Neural cell (in vitro differentiated cells): Measurements from ENCODE around the gene PLEKHS1. TPM values are rescaled to one million over a fixed set of nuclear protein-coding genes. Genes with fewer than 3 reads are reported as not detected.

ENCODE experiments used
- H2AFZ ChIP-seq: fragments of 200-600, 300-800 bp; sonication (generic), shearing (Covaris generic); 2 replicates; pipeline ENCODE4 v1.6.0; 2014; ENCODE audit warnings: low read depth, mild to moderate bottlenecking, antibody characterized with exemption, low read length, moderate library complexity
- H3F3A ChIP-seq: fragments of 200-600 bp; shearing (Covaris generic); 2 replicates; pipeline ENCODE4 v1.6.1; 2016; ENCODE audit warnings: mild to moderate bottlenecking, moderate library complexity, mixed read lengths, antibody characterized with exemption, low read length; ENCODE audit not compliant: insufficient read depth, poor library complexity, severe bottlenecking
- H3K27ac ChIP-seq: fragments of 200-600, 300-800 bp; sonication (generic), shearing (Covaris generic); 2 replicates; pipeline ENCODE4 v1.5.1; 2014; ENCODE audit warnings: mild to moderate bottlenecking, low read length, moderate library complexity
- H3K27me3 ChIP-seq: fragments of 300-800, 200-600 bp; sonication (generic), shearing (Covaris generic); 2 replicates; pipeline ENCODE4 v1.6.0; 2014; ENCODE audit warnings: mild to moderate bottlenecking, low read depth, low read length, moderate library complexity; ENCODE audit not compliant: insufficient read depth
- H3K36me3 ChIP-seq: fragments of 300-800, 200-600 bp; sonication (generic), shearing (Covaris generic); 2 replicates; pipeline ENCODE4 v1.5.1; 2014; ENCODE audit warnings: mild to moderate bottlenecking, antibody characterized with exemption, low read length, moderate library complexity; ENCODE audit not compliant: insufficient read depth
- H3K4me2 ChIP-seq: fragments of 300-800, 200-600 bp; sonication (generic), shearing (Covaris generic); 2 replicates; pipeline ENCODE4 v1.6.0; 2014; ENCODE audit warnings: mild to moderate bottlenecking, low read length
- H3K4me3 ChIP-seq: fragments of 300-800, 200-600 bp; sonication (generic), shearing (Covaris generic); 2 replicates; pipeline ENCODE4 v1.5.1; 2014; ENCODE audit warnings: mild to moderate bottlenecking, low read length, moderate library complexity
- H3K79me2 ChIP-seq: fragments of 200-600 bp; shearing (Covaris generic); replicated peaks from 2 replicates; pipeline ENCODE4 v1.6.0; 2014; ENCODE audit warnings: mild to moderate bottlenecking, low read length, moderate library complexity; ENCODE audit not compliant: insufficient read depth
- H3K9ac ChIP-seq: fragments of 300-800, 200-600 bp; sonication (generic), shearing (Covaris generic); 2 replicates; pipeline ENCODE4 v1.6.1; 2016; ENCODE audit warnings: mild to moderate bottlenecking, low read length, mixed read lengths
- H3K9me2 ChIP-seq: fragments of 200-600 bp; shearing (Covaris generic); 2 replicates; pipeline ENCODE4 v1.6.1; 2016; ENCODE audit warnings: mild to moderate bottlenecking, low read length, mixed read lengths; ENCODE audit not compliant: insufficient read depth
- H3K9me3 ChIP-seq: fragments of 200-600, 300-800 bp; sonication (generic), shearing (Covaris generic); 2 replicates; pipeline ENCODE4 v1.6.1; 2016; ENCODE audit warnings: mild to moderate bottlenecking, mixed run types, low read length, moderate library complexity, mixed read lengths
- H4K20me1 ChIP-seq: fragments of 200-600 bp; shearing (Covaris generic); 2 replicates; pipeline ENCODE4 v1.6.1; 2016; ENCODE audit warnings: mild to moderate bottlenecking, mixed run types; ENCODE audit not compliant: insufficient read depth
- EP300 ChIP-seq: fragments of 450-650 bp; conservative IDR thresholded peaks from 2 replicates; pipeline ENCODE4 v1.6.1; 2014; ENCODE audit warnings: antibody characterized with exemption, mild to moderate bottlenecking, moderate library complexity; ENCODE audit not compliant: poor library complexity, severe bottlenecking
- EZH2 ChIP-seq: fragments of 200-600, 300-800 bp; shearing (Covaris generic), sonication (generic); IDR thresholded peaks from 2 replicates; pipeline ENCODE4 v1.6.1; 2014; ENCODE audit warnings: antibody characterized with exemption, low read length, borderline replicate concordance, mild to moderate bottlenecking; ENCODE audit not compliant: insufficient read depth, poor library complexity, severe bottlenecking
- MXI1 ChIP-seq: fragments of 450-650 bp; conservative IDR thresholded peaks from 2 replicates; pipeline ENCODE4 v1.6.1; 2014; ENCODE audit warnings: antibody characterized with exemption, mild to moderate bottlenecking; ENCODE audit not compliant: poor library complexity, severe bottlenecking
- POLR2AphosphoS5 ChIP-seq: IDR thresholded peaks from 2 replicates; pipeline ENCODE4 v1.6.1; 2012
- RAD21 ChIP-seq: fragments of 450-650 bp; conservative IDR thresholded peaks from 2 replicates; pipeline ENCODE4 v1.6.1; 2014; ENCODE audit warnings: antibody characterized with exemption, mild to moderate bottlenecking, moderate library complexity
- REST ChIP-seq: IDR thresholded peaks from 2 replicates; pipeline ENCODE4 v1.6.1; 2012; ENCODE audit warnings: borderline replicate concordance
- SMC3 ChIP-seq: fragments of 450-650 bp; conservative IDR thresholded peaks from 2 replicates; pipeline ENCODE4 v1.6.1; 2014; ENCODE audit warnings: antibody characterized with exemption, mild to moderate bottlenecking, moderate library complexity; ENCODE audit not compliant: poor library complexity
- TAF1 ChIP-seq: IDR thresholded peaks from 2 replicates; pipeline ENCODE4 v1.6.1; 2012; ENCODE audit warnings: low read depth
- polyA plus RNA-seq: library from polyadenylated mRNA; depleted of rRNA; stranded (reverse); fragments of >200 nt; gene quantifications from 2 replicates; pipeline ENCODE4 v1.2.3, GENCODE V29; 2014
- TF ChIP-seq, protein P1 (sequence below): fragments of 450-650 bp; IDR thresholded peaks from 2 replicates; pipeline ENCODE4 v1.5.1; 2014; ENCODE audit warnings: antibody characterized with exemption, mild to moderate bottlenecking, moderate library complexity; ENCODE audit not compliant: poor library complexity, severe bottlenecking

Gene PLEKHS1
- polyA plus RNA-seq, 1 donor from 2014 or later, result not detected

DNA sequence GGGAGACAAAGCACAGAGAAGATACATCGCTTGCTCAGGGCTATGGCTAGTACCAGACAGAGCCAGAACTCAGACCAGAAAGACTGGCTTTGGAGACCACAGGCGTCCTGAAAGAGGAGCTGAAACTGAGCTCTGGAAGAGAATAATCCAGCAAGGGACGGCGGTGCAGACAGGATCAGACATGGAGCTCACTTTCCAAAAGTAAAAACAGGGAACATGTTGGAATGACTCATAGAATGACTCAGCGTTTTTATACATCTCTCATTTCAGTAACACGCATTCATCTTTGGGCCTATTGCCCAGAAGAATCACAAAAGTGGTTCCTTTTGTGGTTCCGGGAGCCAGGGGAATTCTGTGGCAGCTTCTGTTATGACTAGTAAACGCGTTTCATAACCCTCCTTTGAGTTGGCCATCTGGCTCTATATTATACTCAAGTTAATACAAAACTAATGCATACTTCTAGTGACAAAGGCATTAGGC, 37.2 kb downstream of the PLEKHS1 start:
- Histone ChIP-seq H3K4me2 (no peak overlapping the region), H3K9me2 (no peaks in the 10 kb centered on the region), H3K9me3 (no peaks in the 10 kb centered on the region), H3K4me3 (no peak overlapping the region), H3F3A (no peaks in the 10 kb centered on the region), H3K9ac (no peak overlapping the region), H2AFZ (no peak overlapping the region), H3K27ac (no peak overlapping the region), H4K20me1 (no peaks in the 10 kb centered on the region), H3K79me2 (no peaks in the 10 kb centered on the region), H3K36me3 (no peaks in the 10 kb centered on the region), H3K27me3 (no peaks in the 10 kb centered on the region)
- no peak for TF ChIP-seq POLR2AphosphoS5
- TF ChIP-seq, protein P1, sequence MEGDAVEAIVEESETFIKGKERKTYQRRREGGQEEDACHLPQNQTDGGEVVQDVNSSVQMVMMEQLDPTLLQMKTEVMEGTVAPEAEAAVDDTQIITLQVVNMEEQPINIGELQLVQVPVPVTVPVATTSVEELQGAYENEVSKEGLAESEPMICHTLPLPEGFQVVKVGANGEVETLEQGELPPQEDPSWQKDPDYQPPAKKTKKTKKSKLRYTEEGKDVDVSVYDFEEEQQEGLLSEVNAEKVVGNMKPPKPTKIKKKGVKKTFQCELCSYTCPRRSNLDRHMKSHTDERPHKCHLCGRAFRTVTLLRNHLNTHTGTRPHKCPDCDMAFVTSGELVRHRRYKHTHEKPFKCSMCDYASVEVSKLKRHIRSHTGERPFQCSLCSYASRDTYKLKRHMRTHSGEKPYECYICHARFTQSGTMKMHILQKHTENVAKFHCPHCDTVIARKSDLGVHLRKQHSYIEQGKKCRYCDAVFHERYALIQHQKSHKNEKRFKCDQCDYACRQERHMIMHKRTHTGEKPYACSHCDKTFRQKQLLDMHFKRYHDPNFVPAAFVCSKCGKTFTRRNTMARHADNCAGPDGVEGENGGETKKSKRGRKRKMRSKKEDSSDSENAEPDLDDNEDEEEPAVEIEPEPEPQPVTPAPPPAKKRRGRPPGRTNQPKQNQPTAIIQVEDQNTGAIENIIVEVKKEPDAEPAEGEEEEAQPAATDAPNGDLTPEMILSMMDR, result no peak
- no peak for TF ChIP-seq EP300
- TF ChIP-seq TAF1, result no peak
- no peak for TF ChIP-seq EZH2
- TF ChIP-seq MXI1, result no peak
- no peak for TF ChIP-seq REST
- TF ChIP-seq SMC3, result no peak
- TF ChIP-seq RAD21, result no peak

- Histone ChIP-seq H3K9ac (no peak overlapping the region), H3K27ac (peak overlapping the region; percentile 18), H3K9me2 (no peaks in the 10 kb centered on the region), H3K9me3 (no peaks in the 10 kb centered on the region), H3K36me3 (no peaks in the 10 kb centered on the region), H3K79me2 (no peaks in the 10 kb centered on the region), H3K4me3 (no peak overlapping the region), H3F3A (no peaks in the 10 kb centered on the region), H2AFZ (no peak overlapping the region), H4K20me1 (no peaks in the 10 kb centered on the region), H3K27me3 (no peaks in the 10 kb centered on the region), H3K4me2 (no peak overlapping the region)
- TF ChIP-seq, protein P1, result no peak
- TF ChIP-seq TAF1 (no peak), POLR2AphosphoS5 (no peak), EP300 (no peak), REST (no peak), SMC3 (no peak), MXI1 (no peak), RAD21 (no peak), EZH2 (no peak)
These were observed 40.2 kb downstream of the PLEKHS1 start for GRCh38 chr10:113791691-113792090.
